ENCODE results near the gene ZNF787. TPM values are rescaled to one million over a fixed set of nuclear protein-coding genes. Genes with fewer than 3 reads are reported as not detected.
"Not testable (repeated sequence)": the region's sequence is repeated elsewhere in the genome, so short reads cannot be mapped to it uniquely, and the experiment has no call there.

The ZNF787 gene
- total RNA-seq, 2 experiments from 2014 or later = 25.3 to 25.5 TPM

DNA sequence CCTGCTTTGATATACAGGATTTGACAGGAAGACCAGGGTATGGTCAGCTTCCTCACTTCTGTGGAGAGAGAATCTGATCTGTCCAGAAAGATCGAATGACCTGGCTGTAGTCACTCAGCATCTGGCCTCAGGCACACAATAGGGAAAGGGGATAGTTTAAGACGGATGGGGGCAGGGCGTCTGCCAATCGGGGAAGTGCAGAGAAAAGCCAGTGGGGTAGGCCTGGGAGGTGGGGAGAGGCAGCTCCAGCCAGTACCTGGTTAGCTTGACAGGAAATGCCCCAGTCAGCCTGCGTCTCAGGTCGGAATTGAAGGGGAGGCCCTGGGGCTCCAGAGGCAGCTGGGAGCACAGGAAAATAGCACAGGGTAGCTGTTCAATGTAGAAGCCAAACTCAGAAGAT, 32.4 kb upstream of the ZNF787 start:
- H3K27ac Mint-ChIP-seq = no peak overlapping the region
- no peaks in the 10 kb centered on the region for H3K9me3 Mint-ChIP-seq
- ChIA-PET POLR2A (no interaction called here), CTCF (interaction anchor here (1.0 kb wide), 1 partner anchor 87 kb away, joined by 3 read pairs; no protein-coding TSS in a partner anchor)
- no peaks in the 10 kb centered on the region for H3K27me3 Mint-ChIP-seq
- H3K36me3 Mint-ChIP-seq = peaks cover 14% of the 10 kb centered on the region
- peaks cover 2% of the 10 kb centered on the region for H3K4me1 Mint-ChIP-seq (ENCODE audit: low read depth)
- intact Hi-C loops (cut with micrococcal nuclease) = no loop called here
- DNase-seq = no peak
- no peak overlapping the region for H3K4me3 Mint-ChIP-seq

DNA sequence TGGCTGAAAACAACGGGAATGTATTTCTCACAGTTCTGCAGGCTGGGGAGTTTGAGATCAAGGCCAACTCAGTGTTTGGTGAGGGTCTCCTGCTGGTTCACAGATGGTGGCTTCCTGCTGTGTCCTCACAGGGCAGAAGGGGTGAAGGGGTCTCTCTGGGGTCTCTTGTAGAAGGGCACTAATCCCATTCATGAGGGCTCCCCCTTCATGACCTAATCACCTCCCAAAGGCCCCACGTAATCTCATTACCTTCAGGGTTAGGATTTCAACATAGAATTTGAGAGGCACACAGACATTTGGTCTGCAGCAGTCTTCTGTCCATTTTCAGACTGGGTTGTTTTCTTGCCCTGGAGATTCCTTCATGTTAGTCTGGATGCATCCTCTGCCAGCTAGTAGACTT, 31.5 kb upstream of the ZNF787 start:
- Mint-ChIP-seq H3K4me3 (no peak overlapping the region), H3K4me1 (ENCODE audit: low read depth) (peaks cover 2% of the 10 kb centered on the region), H3K9me3 (no peaks in the 10 kb centered on the region), H3K27me3 (no peaks in the 10 kb centered on the region), H3K36me3 (peaks cover 19% of the 10 kb centered on the region), H3K27ac (no peak overlapping the region)
- CTCF ChIA-PET = no interaction called here
- no peak for DNase-seq
- intact Hi-C loops (cut with micrococcal nuclease) = no loop called here
- POLR2A ChIA-PET = no interaction called here

- intact Hi-C loops (cut with micrococcal nuclease) = no loop called here
Observed at GRCh38 chr19:56150358-56150757, 29.3 kb upstream of the ZNF787 start.

GRCh38 chr19:56149656-56150038, 28.6 kb upstream of the ZNF787 start:
- CTCF ChIA-PET = no interaction called here
- no peak for DNase-seq
- no peak overlapping the region for H3K4me3 Mint-ChIP-seq
- intact Hi-C loops (cut with micrococcal nuclease) = no loop called here
- H3K27me3 Mint-ChIP-seq = no peaks in the 10 kb centered on the region
- no peak overlapping the region for H3K27ac Mint-ChIP-seq
- H3K9me3 Mint-ChIP-seq = no peaks in the 10 kb centered on the region
- H3K4me1 Mint-ChIP-seq (ENCODE audit: low read depth) = peaks cover 2% of the 10 kb centered on the region
- POLR2A ChIA-PET = no interaction called here
- H3K36me3 Mint-ChIP-seq = peaks cover 18% of the 10 kb centered on the region

More at GRCh38 chr19:56150358-56150757, 29.3 kb upstream of the ZNF787 start:
- H3K4me3 Mint-ChIP-seq = no peak overlapping the region
- ChIA-PET POLR2A (no interaction called here), CTCF (interaction anchor here (0.7 kb wide), 1 partner anchor 120 kb away, joined by 4 read pairs; no protein-coding TSS in a partner anchor)
- H3K36me3 Mint-ChIP-seq = peaks cover 18% of the 10 kb centered on the region
- DNase-seq = no peak
- H3K4me1 Mint-ChIP-seq (ENCODE audit: low read depth) = peaks cover 2% of the 10 kb centered on the region
- H3K27ac Mint-ChIP-seq = no peak overlapping the region
- no peaks in the 10 kb centered on the region for H3K9me3 Mint-ChIP-seq
- H3K27me3 Mint-ChIP-seq = no peaks in the 10 kb centered on the region

DNA sequence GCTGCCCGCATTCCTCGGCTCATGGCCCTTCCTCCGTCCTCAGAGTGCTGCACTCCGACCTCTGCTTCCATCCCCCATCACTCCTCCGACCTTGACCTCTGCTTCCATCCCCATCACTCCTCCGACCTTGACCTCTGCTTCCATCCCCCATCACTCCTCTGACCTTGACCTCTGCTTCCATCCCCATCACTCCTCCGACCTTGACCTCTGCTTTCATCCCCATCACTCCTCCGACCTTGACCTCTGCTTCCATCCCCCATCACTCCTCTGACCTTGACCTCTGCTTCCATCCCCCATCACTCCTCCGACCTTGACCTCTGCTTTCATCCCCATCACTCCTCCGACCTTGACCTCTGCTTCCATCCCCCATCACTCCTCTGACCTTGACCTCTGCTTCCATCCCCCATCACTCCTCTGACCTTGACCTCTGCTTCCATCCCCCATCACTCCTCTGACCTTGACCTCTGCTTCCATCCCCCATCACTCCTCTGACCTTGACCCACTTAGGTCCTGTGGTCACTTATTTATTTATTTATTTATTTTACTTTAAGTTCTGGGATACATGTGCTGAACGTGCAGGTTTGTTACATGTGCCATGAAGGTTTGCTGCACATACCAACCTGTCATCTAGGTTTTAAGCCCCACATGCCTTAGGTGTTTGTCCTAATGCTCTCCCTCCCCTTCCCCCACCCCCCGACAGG, 28.0 kb upstream of the ZNF787 start:
- H3K27me3 Mint-ChIP-seq; H3K27ac Mint-ChIP-seq; H3K4me1 Mint-ChIP-seq (ENCODE audit: low read depth); CTCF ChIA-PET; H3K9me3 Mint-ChIP-seq; intact Hi-C loops (cut with micrococcal nuclease); H3K4me3 Mint-ChIP-seq; DNase-seq; POLR2A ChIA-PET: not testable (repeated sequence)
- H3K36me3 Mint-ChIP-seq = peaks cover 18% of the 10 kb centered on the region

GRCh38 chr19:56148096-56148495, 27.0 kb upstream of the ZNF787 start:
- CTCF ChIA-PET = no interaction called here
- peaks cover 15% of the 10 kb centered on the region for H3K36me3 Mint-ChIP-seq
- H3K4me3 Mint-ChIP-seq = no peak overlapping the region

GRCh38 chr19:56147307-56147706, 26.2 kb upstream of the ZNF787 start:
- Mint-ChIP-seq H3K4me1 (ENCODE audit: low read depth) (peaks cover 16% of the 10 kb centered on the region), H3K9me3 (no peaks in the 10 kb centered on the region), H3K27ac (no peak overlapping the region), H3K36me3 (peaks cover 15% of the 10 kb centered on the region), H3K4me3 (no peak overlapping the region), H3K27me3 (no peaks in the 10 kb centered on the region)
- DNase-seq = no peak
- ChIA-PET POLR2A (no interaction called here), CTCF (no interaction called here)
- intact Hi-C loops (cut with micrococcal nuclease) = no loop called here

More at GRCh38 chr19:56148096-56148495, 27.0 kb upstream of the ZNF787 start:
- H3K27me3 Mint-ChIP-seq = no peaks in the 10 kb centered on the region
- POLR2A ChIA-PET = no interaction called here
- H3K27ac Mint-ChIP-seq = no peak overlapping the region
- no peak for DNase-seq
- H3K9me3 Mint-ChIP-seq = no peaks in the 10 kb centered on the region
- intact Hi-C loops (cut with micrococcal nuclease) = no loop called here
- peaks cover 11% of the 10 kb centered on the region for H3K4me1 Mint-ChIP-seq (ENCODE audit: low read depth)

GRCh38 chr19:56146904-56147303, 25.8 kb upstream of the ZNF787 start:
- ChIA-PET POLR2A (no interaction called here), CTCF (no interaction called here)
- peaks cover 20% of the 10 kb centered on the region for H3K4me1 Mint-ChIP-seq (ENCODE audit: low read depth)
- no peak for DNase-seq
- peaks cover 15% of the 10 kb centered on the region for H3K36me3 Mint-ChIP-seq
- H3K27me3 Mint-ChIP-seq = no peaks in the 10 kb centered on the region
- H3K27ac Mint-ChIP-seq = no peak overlapping the region
- H3K9me3 Mint-ChIP-seq = no peaks in the 10 kb centered on the region
- H3K4me3 Mint-ChIP-seq = no peak overlapping the region
- intact Hi-C loops (cut with micrococcal nuclease) = no loop called here

GRCh38 chr19:56145698-56146097, 24.6 kb upstream of the ZNF787 start:
- Mint-ChIP-seq H3K4me1 (ENCODE audit: low read depth) (peaks cover 22% of the 10 kb centered on the region), H3K4me3 (no peak overlapping the region), H3K27me3 (no peaks in the 10 kb centered on the region), H3K9me3 (no peaks in the 10 kb centered on the region), H3K27ac (no peak overlapping the region), H3K36me3 (peaks cover 15% of the 10 kb centered on the region)
- ChIA-PET CTCF (no interaction called here), POLR2A (no interaction called here)
- DNase-seq = no peak
- intact Hi-C loops (cut with micrococcal nuclease) = no loop called here

DNA sequence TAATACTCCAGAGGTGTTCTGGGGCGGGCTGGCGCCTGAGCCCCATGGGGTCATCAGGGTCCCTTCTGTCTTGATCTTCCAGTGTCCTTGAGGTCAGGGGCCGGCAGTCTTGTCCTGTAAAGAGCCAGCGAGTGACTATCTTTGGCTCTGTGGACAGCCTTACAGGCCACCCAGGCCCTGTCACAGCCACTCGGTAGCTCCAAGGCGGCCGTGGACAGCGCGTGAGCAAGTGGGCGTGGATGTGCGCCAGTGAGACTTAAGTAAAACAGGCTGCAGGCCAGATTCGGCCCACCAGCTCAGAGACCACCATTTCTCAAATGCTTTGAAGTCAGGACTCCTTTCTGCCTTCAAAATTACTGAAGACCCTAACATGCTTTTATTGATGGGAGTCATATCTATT, 23.7 kb upstream of the ZNF787 start:
- no peaks in the 10 kb centered on the region for H3K9me3 Mint-ChIP-seq
- no peaks in the 10 kb centered on the region for H3K27me3 Mint-ChIP-seq
- DNase-seq = no peak
- CTCF ChIA-PET = no interaction called here
- peaks cover 30% of the 10 kb centered on the region for H3K4me1 Mint-ChIP-seq (ENCODE audit: low read depth)
- POLR2A ChIA-PET = interaction anchor here (1.0 kb wide), 1 partner anchor 24 kb away, joined by 4 read pairs; the partner anchor contains the start of gene ZNF787
- intact Hi-C loops (cut with micrococcal nuclease) = loop anchor here (5.0 kb wide), 2 partner anchors 38 to 247 kb away; partner anchors contain the start of gene ZNF582
- no peak overlapping the region for H3K27ac Mint-ChIP-seq
- H3K36me3 Mint-ChIP-seq = peaks cover 11% of the 10 kb centered on the region
- H3K4me3 Mint-ChIP-seq = no peak overlapping the region

- DNase-seq = no peak
- peaks cover 31% of the 10 kb centered on the region for H3K4me1 Mint-ChIP-seq (ENCODE audit: low read depth)
- H3K36me3 Mint-ChIP-seq = peaks cover 9% of the 10 kb centered on the region
- POLR2A ChIA-PET = interaction anchor here (1.0 kb wide), 1 partner anchor 24 kb away, joined by 4 read pairs; the partner anchor contains the start of gene ZNF787
- H3K27ac Mint-ChIP-seq = no peak overlapping the region
- no peaks in the 10 kb centered on the region for H3K9me3 Mint-ChIP-seq
- H3K4me3 Mint-ChIP-seq = no peak overlapping the region
- CTCF ChIA-PET = no interaction called here
- intact Hi-C loops (cut with micrococcal nuclease) = loop anchor here (5.0 kb wide), 2 partner anchors 37 to 248 kb away; partner anchors contain the start of gene ZNF582
- H3K27me3 Mint-ChIP-seq = no peaks in the 10 kb centered on the region
Observed at GRCh38 chr19:56144376-56144775, 23.3 kb upstream of the ZNF787 start.

DNA sequence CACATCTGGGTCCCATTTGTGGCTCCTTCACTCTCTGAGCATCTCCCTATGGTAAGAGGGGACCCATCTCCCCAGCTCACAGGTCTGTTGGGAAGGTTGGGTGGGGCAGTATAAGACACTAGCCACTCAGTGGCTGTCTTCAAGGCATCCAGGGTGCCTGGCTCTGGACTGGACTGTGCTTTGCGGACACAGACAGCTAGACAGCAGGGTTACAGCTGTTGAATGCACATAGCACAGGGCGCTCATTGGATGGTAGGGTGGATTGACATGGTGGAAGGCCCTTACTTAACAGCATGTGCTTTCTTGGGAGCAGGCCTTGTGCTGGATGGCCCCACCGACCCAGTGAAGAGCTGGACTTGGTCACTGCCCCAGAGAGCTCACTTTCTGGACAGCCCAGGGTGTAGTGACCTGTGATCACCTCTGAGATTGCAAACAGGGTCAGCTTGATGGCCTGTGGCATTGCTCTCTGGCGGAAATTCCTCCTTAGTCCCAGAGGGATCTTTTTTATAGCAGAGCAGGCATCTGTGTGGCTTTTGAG, 21.9 kb upstream of the ZNF787 start:
- POLR2A ChIA-PET = no interaction called here
- Mint-ChIP-seq H3K27me3 (no peaks in the 10 kb centered on the region), H3K4me3 (no peak overlapping the region), H3K27ac (no peak overlapping the region), H3K36me3 (peaks cover 1% of the 10 kb centered on the region), H3K4me1 (ENCODE audit: low read depth) (peaks cover 31% of the 10 kb centered on the region), H3K9me3 (no peaks in the 10 kb centered on the region)
- intact Hi-C loops (cut with micrococcal nuclease) = loop anchor here (5.0 kb wide), 2 partner anchors 36 to 249 kb away; partner anchors contain the start of gene ZNF582
- CTCF ChIA-PET = no interaction called here
- DNase-seq = no peak
